NCI-H1105 treated with DMSO at 0.1 percent for 48 hours (cell line): Measurements from ENCODE around the gene NCDN.
"Not testable (repeated sequence)": the region's sequence is repeated elsewhere in the genome, so short reads cannot be mapped to it uniquely, and the experiment has no call there.

Source experiments
- DNase-seq: peaks from one replicate; lab custom pipeline; 2025; lab: John Stamatoyannopoulos, UW

The NCDN gene

DNA sequence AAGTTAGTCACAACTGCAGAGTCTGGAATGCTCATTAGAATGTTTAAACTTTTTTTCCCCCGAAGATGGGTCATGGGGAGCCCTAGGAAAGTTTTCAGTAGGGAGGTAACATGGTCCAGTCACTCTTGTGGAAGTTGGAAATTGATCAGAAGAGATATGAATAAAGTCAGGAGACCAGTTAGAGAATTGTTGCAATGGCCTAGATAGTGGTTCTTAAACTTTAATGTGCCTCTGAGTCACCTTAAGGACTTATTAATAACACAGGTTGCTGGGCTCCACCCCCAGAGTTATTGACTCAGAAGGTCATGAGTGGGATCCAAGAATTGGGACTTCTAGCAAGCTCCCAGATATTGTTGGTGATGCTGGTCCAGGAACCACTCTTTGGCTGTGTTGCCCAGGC, 12.3 kb downstream of the NCDN start:
- DNase-seq = no peak

GRCh38 chr1:35570589-35571137, 13.1 kb downstream of the NCDN start:
- no peak for DNase-seq

- no peak for DNase-seq
Measured at GRCh38 chr1:35571263-35571662, 13.7 kb downstream of the NCDN start.

DNA sequence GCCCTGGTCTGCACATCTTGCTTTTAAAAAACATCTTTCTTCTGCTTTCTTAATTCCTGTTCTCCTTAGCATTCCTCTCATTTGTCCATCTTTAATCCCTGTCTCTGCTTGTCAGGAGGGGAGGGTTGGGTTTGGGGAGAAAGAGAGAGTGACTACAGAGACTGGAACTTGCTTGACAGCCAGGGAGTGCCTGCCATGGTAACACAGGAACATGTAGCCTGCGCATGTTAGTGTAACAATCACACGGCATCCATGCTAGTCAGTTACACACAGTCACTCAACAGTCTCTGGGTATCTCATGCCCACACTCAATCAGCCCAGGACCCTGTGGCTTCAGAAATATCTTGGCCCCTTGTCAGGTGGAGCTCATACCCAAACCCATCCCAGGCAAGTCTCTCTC, 14.7 kb downstream of the NCDN start:
- DNase-seq = no peak

DNA sequence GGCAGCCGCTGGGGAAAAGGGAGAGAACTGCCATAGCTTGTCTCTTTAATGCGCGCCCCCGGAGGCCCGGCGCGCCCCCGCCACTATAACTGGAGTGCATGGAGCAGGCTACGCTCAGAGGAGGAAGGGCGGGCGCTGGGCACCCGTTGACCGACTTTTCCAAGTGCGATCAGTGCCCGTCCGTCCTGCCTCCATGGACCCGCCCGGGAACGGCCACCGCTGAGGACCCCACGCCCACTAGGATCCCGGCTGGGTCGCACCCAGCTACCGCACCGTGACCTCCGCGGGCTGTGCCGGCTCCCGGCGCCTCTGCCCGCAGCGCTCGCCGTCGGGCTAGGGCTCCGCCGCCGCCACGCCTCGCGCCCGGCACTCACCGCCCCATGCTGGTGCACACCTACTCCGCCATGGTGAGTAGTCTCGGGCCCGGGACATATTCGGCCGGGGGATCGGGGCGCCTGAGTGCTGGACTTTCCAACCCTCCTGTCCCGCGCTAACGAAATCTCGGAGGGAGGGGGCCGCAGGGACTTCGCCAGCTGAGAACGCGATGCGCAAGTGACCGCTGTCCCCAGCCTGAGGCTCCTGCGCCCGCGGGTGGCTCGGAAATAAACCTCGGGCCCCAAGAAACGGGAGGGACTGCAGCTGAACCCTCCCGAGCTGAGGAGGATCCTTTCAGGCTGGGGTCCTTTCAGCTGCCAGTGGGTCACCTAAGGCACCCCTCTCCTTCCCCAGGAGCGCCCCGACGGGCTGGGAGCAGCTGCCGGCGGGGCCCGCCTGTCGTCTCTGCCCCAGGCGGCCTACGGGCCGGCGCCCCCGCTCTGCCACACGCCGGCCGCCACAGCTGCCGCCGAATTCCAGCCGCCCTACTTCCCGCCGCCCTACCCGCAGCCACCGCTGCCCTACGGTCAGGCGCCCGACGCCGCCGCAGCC, 15.9 kb downstream of the NCDN start, which contains the start of gene TFAP2E:
Gene TFAP2E, plus strand, starts transcription at position 117 of the 927 bp plus-strand sequence. Its CDS starts 264 bp downstream, at position 381.
- DNase-seq = peak; percentile 56

- no peak for DNase-seq
Measured at GRCh38 chr1:35574125-35574654, 16.6 kb downstream of the NCDN start.

GRCh38 chr1:35574655-35575415, 17.2 kb downstream of the NCDN start:
- no peak for DNase-seq

DNA sequence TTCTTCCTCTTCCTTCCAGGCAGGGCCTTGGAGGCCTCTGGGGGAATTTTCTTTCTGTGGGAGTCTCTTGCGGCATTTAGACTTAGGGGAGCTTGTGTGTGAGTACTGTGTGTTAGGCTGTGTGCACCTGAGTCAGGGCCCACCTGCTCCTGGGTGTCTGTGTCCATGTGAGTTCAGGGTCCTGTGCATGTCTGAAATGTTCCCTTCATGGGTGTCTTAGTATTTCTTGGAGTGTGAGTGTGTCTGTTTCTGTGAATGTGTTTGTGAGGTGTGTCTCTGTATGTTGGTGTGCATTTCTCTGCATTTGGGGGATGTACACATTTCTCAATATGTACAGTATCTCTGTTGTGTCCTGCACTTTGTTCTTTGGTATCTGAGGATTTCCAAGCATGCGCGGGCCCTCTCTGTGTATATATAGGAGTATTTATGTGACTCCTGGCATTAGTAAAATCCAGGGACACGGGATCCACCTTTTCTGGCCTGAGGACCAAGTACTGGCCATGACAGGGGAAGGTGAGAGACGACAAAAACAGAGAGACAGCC, 17.9 kb downstream of the NCDN start:
- no peak for DNase-seq

- DNase-seq = no peak
Measured at GRCh38 chr1:35576061-35576765, 18.6 kb downstream of the NCDN start.

DNA sequence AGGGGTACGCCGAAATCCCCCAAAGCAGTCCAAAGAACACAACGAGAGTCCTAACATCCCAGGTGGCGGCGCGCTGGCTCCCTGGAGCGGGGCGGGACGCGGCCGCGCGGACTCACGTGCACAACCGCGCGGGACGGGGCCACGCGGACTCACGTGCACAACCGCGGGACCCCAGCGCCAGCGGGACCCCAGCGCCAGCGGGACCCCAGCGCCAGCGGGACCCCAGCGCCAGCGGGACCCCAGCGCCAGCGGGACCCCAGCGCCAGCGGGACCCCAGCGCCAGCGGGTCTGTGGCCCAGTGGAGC, 19.1 kb downstream of the NCDN start:
- not testable (repeated sequence) for DNase-seq

DNA sequence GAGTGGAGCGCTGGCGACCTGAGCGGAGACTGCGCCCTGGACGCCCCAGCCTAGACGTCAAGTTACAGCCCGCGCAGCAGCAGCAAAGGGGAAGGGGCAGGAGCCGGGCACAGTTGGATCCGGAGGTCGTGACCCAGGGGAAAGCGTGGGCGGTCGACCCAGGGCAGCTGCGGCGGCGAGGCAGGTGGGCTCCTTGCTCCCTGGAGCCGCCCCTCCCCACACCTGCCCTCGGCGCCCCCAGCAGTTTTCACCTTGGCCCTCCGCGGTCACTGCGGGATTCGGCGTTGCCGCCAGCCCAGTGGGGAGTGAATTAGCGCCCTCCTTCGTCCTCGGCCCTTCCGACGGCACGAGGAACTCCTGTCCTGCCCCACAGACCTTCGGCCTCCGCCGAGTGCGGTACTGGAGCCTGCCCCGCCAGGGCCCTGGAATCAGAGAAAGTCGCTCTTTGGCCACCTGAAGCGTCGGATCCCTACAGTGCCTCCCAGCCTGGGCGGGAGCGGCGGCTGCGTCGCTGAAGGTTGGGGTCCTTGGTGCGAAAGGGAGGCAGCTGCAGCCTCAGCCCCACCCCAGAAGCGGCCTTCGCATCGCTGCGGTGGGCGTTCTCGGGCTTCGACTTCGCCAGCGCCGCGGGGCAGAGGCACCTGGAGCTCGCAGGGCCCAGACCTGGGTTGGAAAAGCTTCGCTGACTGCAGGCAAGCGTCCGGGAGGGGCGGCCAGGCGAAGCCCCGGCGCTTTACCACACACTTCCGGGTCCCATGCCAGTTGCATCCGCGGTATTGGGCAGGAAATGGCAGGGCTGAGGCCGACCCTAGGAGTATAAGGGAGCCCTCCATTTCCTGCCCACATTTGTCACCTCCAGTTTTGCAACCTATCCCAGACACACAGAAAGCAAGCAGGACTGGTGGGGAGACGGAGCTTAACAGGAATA, 19.7 kb downstream of the NCDN start:
- DNase-seq = no peak

GRCh38 chr1:35580949-35581388, 23.4 kb downstream of the NCDN start:
- no peak for DNase-seq

DNA sequence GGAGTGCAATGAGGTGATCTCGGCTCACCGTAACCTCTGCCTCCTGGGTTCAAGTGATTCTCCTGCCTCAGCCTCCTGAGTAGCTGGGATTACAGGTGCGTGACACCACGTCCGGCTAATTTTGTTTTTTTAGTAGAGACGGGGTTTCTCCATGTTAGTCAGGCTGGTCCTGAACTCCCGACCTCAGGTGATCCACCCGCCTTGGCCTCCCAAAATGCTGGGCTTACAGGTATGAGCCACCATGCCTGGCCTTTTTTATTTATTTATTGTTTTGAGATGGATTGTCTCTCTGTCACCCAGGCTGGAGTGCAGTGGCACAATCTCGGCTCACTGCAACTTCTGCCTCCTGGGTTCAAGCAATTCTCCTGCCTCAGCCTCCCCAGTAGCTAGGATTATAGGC, 24.0 kb downstream of the NCDN start:
- not testable (repeated sequence) for DNase-seq

GRCh38 chr1:35585281-35585680, 27.7 kb downstream of the NCDN start:
- DNase-seq = no peak

- DNase-seq = not testable (repeated sequence)
Measured at GRCh38 chr1:35585805-35586204, 28.2 kb downstream of the NCDN start.

DNA sequence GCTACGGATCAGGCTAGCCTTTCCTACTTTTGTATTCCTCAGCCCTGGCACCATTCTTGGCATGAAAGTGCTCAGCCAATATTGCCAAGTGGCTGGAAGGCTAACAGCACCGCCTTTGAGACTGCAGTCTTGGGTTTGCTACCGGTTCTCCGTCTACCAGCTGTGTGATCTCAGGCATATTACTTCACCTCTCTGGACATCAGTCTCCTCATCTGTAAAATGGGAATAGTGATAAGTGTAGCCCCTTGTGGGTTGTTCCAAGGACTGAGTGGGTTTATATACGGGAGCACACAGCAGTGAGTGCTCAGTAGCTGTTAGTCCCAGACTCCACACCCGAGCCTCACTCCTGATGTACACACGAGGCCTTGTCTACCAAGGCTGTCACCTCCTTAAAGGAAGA, 29.2 kb downstream of the NCDN start:
- DNase-seq = no peak

DNA sequence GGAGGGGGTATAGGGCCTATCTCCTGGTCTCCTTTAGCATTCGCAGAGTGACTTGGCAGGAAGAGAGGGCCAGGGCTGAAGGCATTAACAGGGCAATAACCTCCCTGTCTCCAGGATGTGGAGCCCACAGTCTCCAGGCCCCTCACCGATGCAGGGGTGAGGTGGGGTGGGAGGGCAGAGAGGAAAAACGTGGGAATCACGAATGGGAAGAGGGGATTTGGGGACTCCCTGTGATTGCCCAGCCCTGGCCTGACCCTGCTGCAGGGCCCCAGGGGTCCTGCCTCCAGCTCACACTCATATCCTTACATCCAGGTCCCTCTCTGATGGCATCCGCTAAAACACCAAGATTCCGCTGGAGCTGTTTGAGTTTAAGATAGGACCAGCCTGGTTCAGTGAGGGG, 30.1 kb downstream of the NCDN start:
- no peak for DNase-seq

- no peak for DNase-seq
Measured at GRCh38 chr1:35588197-35588910, 30.8 kb downstream of the NCDN start.

DNA sequence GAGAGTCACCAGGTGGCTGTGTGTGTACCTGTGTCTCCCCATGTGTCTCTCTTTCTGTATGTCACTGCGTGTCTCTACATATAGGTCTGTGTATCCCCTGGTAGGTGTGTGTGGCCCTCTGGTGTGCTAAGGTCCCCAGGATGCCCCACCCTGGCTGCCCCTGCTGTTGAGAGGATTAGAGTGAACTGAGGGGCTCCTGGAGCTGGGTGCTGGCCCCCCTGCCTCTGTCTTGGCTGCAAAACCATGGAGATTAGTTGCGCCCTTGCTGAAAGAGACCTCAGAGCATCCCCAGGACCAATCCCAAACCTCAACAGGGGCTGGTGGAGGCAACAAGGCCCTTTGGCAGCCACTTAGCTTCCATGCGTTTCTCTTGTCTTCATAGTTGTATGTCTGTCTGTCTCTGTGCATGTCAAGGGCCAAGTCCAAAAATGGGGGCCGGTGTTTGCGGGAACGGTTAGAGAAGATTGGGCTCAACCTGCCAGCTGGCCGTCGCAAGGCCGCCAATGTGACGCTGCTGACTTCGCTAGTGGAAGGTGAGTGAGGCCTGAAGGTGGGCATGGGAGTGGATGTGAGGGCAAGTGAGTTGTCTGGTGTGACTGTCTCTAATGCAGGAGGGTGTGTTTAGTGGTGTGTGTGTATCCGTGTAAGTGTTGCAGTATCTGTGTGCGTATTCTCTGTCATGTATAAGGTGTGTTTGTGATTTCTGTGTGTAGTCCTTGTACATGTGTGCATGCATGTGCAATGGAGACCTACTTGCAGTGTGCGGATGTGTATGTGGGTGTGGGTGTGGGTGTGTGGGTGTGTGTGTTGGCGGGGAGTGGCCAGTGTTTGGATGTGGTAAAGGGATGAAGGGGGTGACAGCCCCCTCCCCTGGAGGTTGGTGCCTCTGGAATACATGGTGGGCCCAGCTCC, 32.2 kb downstream of the NCDN start:
- DNase-seq = no peak
